Measurements from ENCODE around the gene ACVRL1. TPM values are rescaled to one million over a fixed set of nuclear protein-coding genes. Genes with fewer than 3 reads are reported as not detected.

Gene ACVRL1
- total and polyA plus RNA-seq, 2 experiments from 2014 or later: 1.4 to 4.6 TPM

- 61% methylated on average over 18 of the region's 18 CpGs for WGBS (ENCODE audit: low lambda C conversion rate, missing lambda C conversion rate)
- Histone ChIP-seq H3K9me3 (ENCODE audit: low read depth) (no peaks in the 10 kb centered on the region), H3K4me1 (ENCODE audit: insufficient read depth) (peaks cover 22% of the 10 kb centered on the region), H3K27ac (peak overlapping the region; percentile 83), H3K36me3 (replicated peaks; ENCODE audit: insufficient read depth, low read depth) (no peaks in the 10 kb centered on the region), H4K20me1 (ENCODE audit: insufficient read depth, poor library complexity, severe bottlenecking) (no peaks in the 10 kb centered on the region), H3K27me3 (no peaks in the 10 kb centered on the region), H3K9me2 (replicated peaks; ENCODE audit: insufficient read depth) (no peaks in the 10 kb centered on the region), H3K4me3 (no peak overlapping the region), H3K4me2 (peak overlapping the region; percentile 53), H2AFZ (peak overlapping the region; percentile 63), H3K79me2 (no peaks in the 10 kb centered on the region)
- TF ChIP-seq EZH2phosphoT487 (IDR thresholded peaks at IDR 0.05; ENCODE audit: low read depth, severe bottlenecking, unreplicated experiment) (no peak), EZH2 (IDR thresholded peaks at IDR 0.05; ENCODE audit: borderline replicate concordance) (no peak)
- TF ChIP-seq, protein P1, sequence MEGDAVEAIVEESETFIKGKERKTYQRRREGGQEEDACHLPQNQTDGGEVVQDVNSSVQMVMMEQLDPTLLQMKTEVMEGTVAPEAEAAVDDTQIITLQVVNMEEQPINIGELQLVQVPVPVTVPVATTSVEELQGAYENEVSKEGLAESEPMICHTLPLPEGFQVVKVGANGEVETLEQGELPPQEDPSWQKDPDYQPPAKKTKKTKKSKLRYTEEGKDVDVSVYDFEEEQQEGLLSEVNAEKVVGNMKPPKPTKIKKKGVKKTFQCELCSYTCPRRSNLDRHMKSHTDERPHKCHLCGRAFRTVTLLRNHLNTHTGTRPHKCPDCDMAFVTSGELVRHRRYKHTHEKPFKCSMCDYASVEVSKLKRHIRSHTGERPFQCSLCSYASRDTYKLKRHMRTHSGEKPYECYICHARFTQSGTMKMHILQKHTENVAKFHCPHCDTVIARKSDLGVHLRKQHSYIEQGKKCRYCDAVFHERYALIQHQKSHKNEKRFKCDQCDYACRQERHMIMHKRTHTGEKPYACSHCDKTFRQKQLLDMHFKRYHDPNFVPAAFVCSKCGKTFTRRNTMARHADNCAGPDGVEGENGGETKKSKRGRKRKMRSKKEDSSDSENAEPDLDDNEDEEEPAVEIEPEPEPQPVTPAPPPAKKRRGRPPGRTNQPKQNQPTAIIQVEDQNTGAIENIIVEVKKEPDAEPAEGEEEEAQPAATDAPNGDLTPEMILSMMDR (IDR thresholded peaks at IDR 0.05; ENCODE audit: poor library complexity): no peak
- DNase-seq (ENCODE audit: low spot score): peak; percentile 45
These were observed 1.6 kb upstream of the ACVRL1 start for GRCh38 chr12:51905471-51906429.

GRCh38 chr12:51906430-51907082 lies 748 bp upstream of the ACVRL1 start:
- TF ChIP-seq EZH2phosphoT487 (IDR thresholded peaks at IDR 0.05; ENCODE audit: low read depth, severe bottlenecking, unreplicated experiment): no peak
- TF ChIP-seq EZH2 (IDR thresholded peaks at IDR 0.05; ENCODE audit: borderline replicate concordance): no peak
- TF ChIP-seq, protein P1 (IDR thresholded peaks at IDR 0.05; ENCODE audit: poor library complexity): no peak
- 65% methylated on average over 10 of the region's 23 CpGs for WGBS (ENCODE audit: low lambda C conversion rate, missing lambda C conversion rate)
- H3K4me2 ChIP-seq: peak overlapping the region; percentile 79

DNA sequence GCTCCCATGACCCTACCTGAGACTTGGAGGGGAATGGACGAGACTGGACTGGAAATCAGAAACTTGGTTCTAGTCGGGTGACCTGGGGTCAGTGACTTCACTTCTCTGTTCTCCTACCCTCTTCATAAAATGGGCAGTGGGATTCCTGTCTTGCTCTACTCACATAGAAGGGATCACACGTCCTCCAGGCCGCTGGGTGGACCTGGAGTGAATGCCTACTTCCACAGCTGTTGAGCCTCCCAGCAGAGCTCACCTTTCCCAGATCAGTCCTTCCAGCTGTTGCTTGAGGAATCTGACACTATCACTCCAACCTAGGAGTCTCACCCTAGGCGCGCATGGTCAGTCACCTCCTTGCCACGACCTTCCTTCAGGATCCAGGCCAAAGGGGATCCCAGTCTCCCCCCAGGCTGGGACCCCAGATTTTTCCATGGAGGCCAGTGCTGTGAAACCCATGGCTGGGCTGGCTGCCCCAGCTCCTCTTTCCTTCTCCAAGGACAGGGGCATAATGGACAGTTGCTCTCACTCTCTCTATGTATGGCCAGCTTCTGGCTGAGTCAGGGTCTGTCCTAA lies 637 bp downstream of the ACVRL1 start:
- peaks cover 34% of the 10 kb centered on the region for H3K4me1 ChIP-seq (ENCODE audit: insufficient read depth)
- no peaks in the 10 kb centered on the region for H3K36me3 ChIP-seq (replicated peaks; ENCODE audit: insufficient read depth, low read depth)
- H3K79me2 ChIP-seq: no peaks in the 10 kb centered on the region
- H3K9me2 ChIP-seq (replicated peaks; ENCODE audit: insufficient read depth): no peaks in the 10 kb centered on the region
- TF ChIP-seq, protein P1 (IDR thresholded peaks at IDR 0.05; ENCODE audit: poor library complexity): no peak
- TF ChIP-seq EZH2phosphoT487 (IDR thresholded peaks at IDR 0.05; ENCODE audit: low read depth, severe bottlenecking, unreplicated experiment) (no peak), EZH2 (IDR thresholded peaks at IDR 0.05; ENCODE audit: borderline replicate concordance) (no peak)
- no peaks in the 10 kb centered on the region for H4K20me1 ChIP-seq (ENCODE audit: insufficient read depth, poor library complexity, severe bottlenecking)
- H2AFZ ChIP-seq: no peak overlapping the region
- no peak overlapping the region for H3K27ac ChIP-seq
- no peak overlapping the region for H3K4me3 ChIP-seq
- DNase-seq (ENCODE audit: low spot score): no peak
- H3K4me2 ChIP-seq: peak overlapping the region; percentile 79
- H3K9me3 ChIP-seq (ENCODE audit: low read depth): no peaks in the 10 kb centered on the region
- H3K27me3 ChIP-seq: no peaks in the 10 kb centered on the region
- WGBS (ENCODE audit: low lambda C conversion rate, missing lambda C conversion rate): 80% methylated on average over 7 of the region's 7 CpGs

More at GRCh38 chr12:51906430-51907082, 748 bp upstream of the ACVRL1 start:
- Histone ChIP-seq H3K79me2 (no peaks in the 10 kb centered on the region), H3K9me2 (replicated peaks; ENCODE audit: insufficient read depth) (no peaks in the 10 kb centered on the region), H3K4me1 (ENCODE audit: insufficient read depth) (peaks cover 26% of the 10 kb centered on the region), H3K9me3 (ENCODE audit: low read depth) (no peaks in the 10 kb centered on the region), H4K20me1 (ENCODE audit: insufficient read depth, poor library complexity, severe bottlenecking) (no peaks in the 10 kb centered on the region), H3K27ac (peak overlapping the region; percentile 46), H3K36me3 (replicated peaks; ENCODE audit: insufficient read depth, low read depth) (no peaks in the 10 kb centered on the region), H2AFZ (no peak overlapping the region), H3K27me3 (no peaks in the 10 kb centered on the region), H3K4me3 (peak overlapping the region; percentile 26)
- no peak for DNase-seq (ENCODE audit: low spot score)
